Raji (cell line): ENCODE data around the gene HSP90AB1.
A peak's percentile ranks its signal among the peaks of the same experiment; 100 is the strongest.

ENCODE experiments used
- POLR2A ChIP-seq: IDR thresholded peaks from 2 replicates; pipeline ENCODE4 v1.6.1; 2011; ENCODE audit warnings: low read depth, low read length, control low read depth; ENCODE audit not compliant: insufficient read depth

Gene HSP90AB1

GRCh38 chr6:44219053-44219814 is 27.7 kb upstream of the HSP90AB1 start:
- TF ChIP-seq POLR2A: peak; percentile 40

GRCh38 chr6:44219815-44220784 is 26.8 kb upstream of the HSP90AB1 start:
- TF ChIP-seq POLR2A: no peak

GRCh38 chr6:44220913-44221290 is 26.0 kb upstream of the HSP90AB1 start:
- TF ChIP-seq POLR2A: no peak

GRCh38 chr6:44221291-44221960 is 25.5 kb upstream of the HSP90AB1 start:
- peak; percentile 51 for TF ChIP-seq POLR2A

GRCh38 chr6:44221961-44222335 is 25.0 kb upstream of the HSP90AB1 start:
- no peak for TF ChIP-seq POLR2A

- TF ChIP-seq POLR2A: no peak
Measured at GRCh38 chr6:44222486-44223318, 24.2 kb upstream of the HSP90AB1 start.

GRCh38 chr6:44223319-44224028 is 23.4 kb upstream of the HSP90AB1 start, which contains the start of gene SLC29A1:
Gene SLC29A1, plus strand, starts transcription at chr6:44223595. Its CDS starts 3,719 bp downstream, at chr6:44227314.
- peak; percentile 93 for TF ChIP-seq POLR2A

- TF ChIP-seq POLR2A: no peak; the same call in 1 of the 2 replicates
Measured at GRCh38 chr6:44224029-44224964, 22.6 kb upstream of the HSP90AB1 start.

- TF ChIP-seq POLR2A: no peak
Measured at GRCh38 chr6:44224965-44225305, 22.0 kb upstream of the HSP90AB1 start.

GRCh38 chr6:44225579-44226325 is 21.1 kb upstream of the HSP90AB1 start:
- no peak for TF ChIP-seq POLR2A

- TF ChIP-seq POLR2A: no peak
Measured at GRCh38 chr6:44226368-44227147, 20.3 kb upstream of the HSP90AB1 start.

- no peak for TF ChIP-seq POLR2A
Measured at GRCh38 chr6:44227148-44227793, 19.6 kb upstream of the HSP90AB1 start.
